Skin of body (tissue), 2 donors: Measurements from ENCODE around the gene POLA1. TPM values are rescaled to one million over a fixed set of nuclear protein-coding genes. Genes with fewer than 3 reads are reported as not detected.
A peak's percentile ranks its signal among the peaks of the same experiment; 100 is the strongest.
"Not testable (repeated sequence)": the region's sequence is repeated elsewhere in the genome, so short reads cannot be mapped to it uniquely, and the experiment has no call there.

Experiments used
- DNase-seq: peaks from one replicate; lab custom pipeline; 2025; lab: John Stamatoyannopoulos, UW
- total RNA-seq: library from RNA; depleted of rRNA; stranded (reverse); fragments of >200 nt; gene quantifications from one replicate; pipeline ENCODE4 v1.2.3, GENCODE V29; 2014

POLA1 gene, protein sequence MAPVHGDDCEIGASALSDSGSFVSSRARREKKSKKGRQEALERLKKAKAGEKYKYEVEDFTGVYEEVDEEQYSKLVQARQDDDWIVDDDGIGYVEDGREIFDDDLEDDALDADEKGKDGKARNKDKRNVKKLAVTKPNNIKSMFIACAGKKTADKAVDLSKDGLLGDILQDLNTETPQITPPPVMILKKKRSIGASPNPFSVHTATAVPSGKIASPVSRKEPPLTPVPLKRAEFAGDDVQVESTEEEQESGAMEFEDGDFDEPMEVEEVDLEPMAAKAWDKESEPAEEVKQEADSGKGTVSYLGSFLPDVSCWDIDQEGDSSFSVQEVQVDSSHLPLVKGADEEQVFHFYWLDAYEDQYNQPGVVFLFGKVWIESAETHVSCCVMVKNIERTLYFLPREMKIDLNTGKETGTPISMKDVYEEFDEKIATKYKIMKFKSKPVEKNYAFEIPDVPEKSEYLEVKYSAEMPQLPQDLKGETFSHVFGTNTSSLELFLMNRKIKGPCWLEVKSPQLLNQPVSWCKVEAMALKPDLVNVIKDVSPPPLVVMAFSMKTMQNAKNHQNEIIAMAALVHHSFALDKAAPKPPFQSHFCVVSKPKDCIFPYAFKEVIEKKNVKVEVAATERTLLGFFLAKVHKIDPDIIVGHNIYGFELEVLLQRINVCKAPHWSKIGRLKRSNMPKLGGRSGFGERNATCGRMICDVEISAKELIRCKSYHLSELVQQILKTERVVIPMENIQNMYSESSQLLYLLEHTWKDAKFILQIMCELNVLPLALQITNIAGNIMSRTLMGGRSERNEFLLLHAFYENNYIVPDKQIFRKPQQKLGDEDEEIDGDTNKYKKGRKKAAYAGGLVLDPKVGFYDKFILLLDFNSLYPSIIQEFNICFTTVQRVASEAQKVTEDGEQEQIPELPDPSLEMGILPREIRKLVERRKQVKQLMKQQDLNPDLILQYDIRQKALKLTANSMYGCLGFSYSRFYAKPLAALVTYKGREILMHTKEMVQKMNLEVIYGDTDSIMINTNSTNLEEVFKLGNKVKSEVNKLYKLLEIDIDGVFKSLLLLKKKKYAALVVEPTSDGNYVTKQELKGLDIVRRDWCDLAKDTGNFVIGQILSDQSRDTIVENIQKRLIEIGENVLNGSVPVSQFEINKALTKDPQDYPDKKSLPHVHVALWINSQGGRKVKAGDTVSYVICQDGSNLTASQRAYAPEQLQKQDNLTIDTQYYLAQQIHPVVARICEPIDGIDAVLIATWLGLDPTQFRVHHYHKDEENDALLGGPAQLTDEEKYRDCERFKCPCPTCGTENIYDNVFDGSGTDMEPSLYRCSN (N-terminal part only)
- 24.1 TPM for total RNA-seq

DNA sequence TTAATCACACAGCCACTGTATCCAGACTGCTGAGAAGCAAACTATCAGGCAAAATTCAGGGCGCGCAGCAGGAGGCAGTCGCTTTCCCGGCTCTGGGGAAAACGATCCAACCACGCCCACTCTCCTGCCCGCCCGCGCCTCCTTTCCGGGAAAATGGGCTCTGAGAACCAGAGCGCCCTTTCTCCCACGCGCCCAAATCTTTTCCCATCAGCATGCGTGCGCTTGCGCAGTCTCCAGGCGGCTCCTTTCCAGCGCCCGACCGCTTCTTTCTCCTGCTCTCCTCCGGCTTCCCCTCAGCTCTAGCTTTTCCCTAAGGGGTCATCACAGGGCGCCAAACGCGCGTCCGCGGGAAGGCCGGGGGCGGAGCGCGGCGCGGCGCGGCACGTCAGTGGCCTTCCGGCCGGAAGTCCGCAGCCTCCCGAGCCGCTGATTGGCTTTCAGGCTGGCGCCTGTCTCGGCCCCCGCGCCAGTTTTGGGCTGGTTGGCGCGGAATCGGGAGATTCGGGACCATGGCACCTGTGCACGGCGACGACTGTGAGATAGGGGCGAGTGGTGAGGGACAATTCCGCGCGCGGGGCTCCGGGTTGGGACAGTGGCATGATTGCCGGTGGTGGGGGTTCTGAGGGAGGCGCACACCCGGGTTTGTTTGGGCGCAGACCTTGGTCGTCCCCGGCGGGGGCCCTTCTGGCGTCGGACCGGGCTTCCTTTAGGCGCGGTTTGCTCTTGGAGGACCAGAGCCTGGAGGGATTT lies at the start of gene POLA1:
TSS of gene POLA1 (plus strand) at position 466 of the 750 bp plus-strand sequence. CDS start at position 510, 44 bp downstream.
- peak; percentile 92 for DNase-seq

DNA sequence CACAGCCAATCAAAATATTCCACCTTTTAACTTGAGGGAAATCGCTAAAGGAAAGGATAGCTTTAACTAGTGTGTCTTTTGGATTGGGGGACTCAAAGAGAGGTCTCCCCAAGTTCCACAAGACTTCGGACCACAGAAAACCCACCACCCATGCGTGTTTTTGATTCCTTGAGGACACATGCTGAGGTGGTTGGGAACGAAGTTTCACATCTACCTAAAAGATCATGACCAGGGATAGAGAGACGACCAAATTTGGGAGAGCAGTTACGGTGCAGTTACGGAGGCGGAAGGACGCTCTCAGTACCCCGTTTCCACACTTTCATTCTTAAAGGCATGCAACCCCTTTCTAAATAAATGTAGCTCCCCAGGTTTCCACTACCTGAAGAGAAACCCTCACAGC lies 47.7 kb upstream of the POLA1 start:
- DNase-seq, result no peak

DNA sequence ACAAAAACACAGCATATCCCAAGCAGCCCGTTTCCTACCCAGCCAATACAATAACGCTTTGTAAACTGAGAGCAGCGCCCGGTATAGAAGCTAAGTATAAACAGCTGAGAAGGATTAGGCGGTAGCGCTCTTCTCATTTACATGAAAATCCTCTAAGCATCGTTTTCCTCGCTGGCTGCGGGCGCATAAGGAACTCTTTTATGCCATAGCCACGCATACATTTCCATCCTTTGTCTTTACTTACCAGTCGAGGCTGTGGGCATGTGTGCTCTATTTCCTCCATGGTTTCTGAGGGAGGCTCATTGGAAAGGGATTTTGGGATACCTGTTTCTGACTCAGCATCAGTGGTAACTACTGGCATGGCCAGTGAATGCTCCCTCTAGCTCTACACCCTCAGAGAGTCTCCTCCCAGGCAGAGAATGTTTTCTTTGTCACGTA lies 47.0 kb upstream of the POLA1 start:
- DNase-seq, result peak; percentile 36

DNA sequence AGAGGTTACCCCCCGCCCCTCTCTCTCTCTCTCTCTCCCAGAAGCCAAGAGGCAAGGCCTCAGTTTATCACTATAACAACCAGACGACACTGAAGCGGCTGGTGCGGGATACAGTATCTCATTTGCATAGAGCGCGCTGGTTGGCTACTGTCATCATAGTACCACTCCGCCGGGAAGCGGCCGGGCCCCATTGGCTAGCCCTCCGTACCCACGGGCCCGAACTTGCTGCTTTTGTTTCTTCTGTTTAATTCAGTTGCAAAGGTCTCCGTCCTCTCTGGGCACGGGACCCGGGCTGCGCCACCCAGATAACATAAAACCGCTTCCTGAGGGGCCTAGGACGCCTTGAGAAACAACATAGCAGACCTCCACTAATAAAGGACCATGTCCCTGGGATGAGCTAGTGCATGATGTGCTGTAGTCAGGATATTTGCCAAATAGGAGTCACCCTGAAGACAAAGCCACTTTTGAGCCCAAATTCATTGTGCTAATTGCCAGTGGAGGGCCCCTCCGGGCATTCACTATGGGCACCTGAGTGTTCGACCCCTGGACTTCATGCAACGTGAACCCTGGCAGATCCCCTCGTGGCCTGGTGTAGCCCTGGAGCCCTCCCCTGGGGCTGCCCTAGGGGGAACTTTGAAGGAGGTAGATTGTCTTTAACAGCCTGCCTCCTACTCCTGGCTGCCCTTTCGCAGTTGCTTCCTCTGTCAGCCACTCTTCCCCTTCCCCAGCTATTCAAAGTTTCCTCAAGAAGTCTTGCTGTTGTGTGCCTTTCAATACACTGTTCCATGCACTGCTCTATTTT lies 46.3 kb upstream of the POLA1 start, which contains the start of gene PCYT1B:
TSS of gene PCYT1B (minus strand) at position 91 of the 802 bp plus-strand sequence. CDS start 242 bp downstream, outside the sequence.
- DNase-seq, result peak; percentile 71

DNA sequence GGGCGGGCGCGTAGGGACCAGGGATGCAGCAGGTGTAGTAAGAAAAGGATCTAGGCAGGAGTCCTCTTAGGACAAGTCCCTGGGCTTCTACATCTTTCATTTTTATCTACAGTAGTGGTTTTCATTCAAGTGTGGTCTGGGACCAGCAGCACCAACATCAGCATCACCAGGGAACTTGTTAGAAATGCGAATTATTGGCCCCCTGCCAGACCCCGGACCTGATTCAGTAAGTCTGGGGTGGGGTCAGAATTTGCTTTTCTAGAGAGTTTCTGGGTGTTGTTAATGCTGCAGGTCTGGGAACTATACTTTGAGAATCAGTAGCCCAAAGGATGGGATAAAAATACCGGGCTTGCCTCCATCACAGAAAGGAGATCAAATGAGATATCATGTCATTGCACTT lies 45.2 kb upstream of the POLA1 start:
- DNase-seq, result no peak

DNA sequence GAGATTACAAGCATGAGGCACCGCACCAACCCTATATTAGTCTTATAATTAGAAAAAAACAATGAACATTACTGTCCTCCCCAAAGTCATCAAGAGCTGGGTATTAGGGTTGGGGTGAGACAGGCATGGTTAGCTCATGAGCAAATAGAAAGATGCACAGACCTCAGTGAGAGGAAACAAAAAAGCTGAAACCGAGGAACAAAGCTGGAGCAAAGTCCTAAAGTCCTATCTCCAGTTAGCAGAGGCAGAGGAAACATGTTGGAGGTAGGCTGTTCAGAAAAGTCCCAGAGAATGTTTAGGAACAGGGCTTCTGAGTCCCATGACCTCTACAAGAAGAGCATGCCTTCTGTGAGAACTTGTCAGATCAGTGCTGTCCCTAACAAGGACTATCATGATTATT lies 41.9 kb upstream of the POLA1 start:
- DNase-seq, result no peak

DNA sequence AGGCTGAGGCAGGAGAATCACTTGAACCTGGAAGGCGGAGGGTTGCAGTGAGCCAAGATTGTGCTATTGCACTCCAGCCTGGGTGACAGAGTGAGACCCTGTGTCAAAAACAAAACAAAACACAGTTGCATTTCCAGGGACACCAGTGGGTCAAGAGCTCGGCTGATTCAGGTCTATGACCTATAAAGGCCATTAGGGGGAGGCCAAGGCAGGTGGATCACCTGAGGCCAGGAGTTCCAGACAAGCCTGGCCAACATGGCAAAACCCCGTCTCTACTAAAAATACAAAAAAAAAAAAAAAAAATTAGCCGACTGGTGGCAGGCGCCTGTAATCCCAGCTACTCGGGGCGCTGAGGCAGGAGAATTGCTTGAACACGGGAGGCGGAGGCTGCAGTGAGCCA lies 38.0 kb upstream of the POLA1 start:
- DNase-seq, result not testable (repeated sequence)

DNA sequence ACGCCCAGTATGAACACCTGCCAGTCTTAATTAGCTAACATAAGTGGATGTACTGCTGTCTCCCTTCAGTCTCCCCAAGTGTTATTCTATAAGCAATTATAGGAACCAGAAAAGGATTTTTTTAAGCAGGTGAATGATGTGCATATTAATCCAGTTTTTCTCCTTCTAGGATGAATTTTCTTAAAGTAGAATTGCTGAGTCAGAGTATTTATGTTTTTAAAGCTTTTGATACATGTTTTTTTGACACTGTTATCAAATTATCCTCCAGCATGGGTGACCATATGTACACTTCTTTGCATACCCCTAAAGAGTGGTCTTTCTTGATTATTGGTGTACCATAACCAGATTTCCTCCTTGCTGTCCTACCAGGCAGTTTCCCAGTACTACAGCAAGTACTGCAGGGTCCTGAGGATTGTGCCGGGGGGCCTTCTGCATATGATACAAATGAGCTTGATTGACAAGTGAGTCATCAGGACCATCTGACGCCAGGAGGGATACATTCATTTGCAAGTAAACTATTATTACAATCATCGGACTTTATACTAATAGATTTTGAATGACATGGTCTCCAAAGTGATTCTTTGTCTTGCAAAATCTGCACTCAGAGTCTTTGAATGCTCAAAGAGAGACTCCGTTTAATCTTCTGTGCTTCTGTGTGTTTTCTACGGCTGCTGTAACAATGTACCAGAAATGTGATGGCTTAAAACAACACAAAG lies 35.9 kb upstream of the POLA1 start:
- DNase-seq, result no peak

DNA sequence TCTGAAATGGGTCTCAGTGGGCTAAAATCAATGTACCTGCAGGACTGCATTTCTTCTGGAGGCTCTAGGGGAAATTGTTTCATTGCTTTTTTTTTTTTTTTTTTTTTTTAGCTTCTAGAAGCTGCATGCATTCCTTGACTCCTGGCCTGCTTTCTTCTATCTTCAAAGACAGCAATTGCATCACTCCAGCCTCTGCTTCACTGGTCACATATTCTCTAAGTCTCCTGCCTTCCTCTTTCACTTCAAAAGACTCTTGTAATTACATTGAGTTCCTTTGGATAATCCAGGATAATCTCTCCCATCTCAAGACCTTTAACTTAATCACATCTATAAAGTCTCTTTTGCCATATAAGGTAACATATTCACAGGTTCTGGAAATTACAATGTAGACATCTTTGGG lies 35.3 kb upstream of the POLA1 start:
- DNase-seq, result no peak

DNA sequence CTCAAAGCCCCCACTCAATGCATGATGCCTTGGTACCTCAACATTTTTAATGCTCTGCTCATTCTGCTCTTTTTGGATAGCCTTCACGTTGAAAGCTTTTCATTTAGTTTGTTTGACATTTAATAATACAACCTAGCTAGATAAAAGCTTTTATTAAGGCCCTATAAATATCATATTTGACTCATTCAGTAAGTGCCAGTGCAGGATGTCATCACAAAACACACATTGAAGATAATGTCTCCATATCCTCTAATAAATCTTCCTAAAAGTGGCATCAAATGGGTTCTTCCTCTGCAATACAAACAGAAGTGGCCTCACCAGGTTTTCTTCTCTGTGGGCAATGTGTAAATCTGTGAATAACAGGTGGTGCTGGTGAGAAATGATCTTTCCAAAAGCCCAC lies 34.6 kb upstream of the POLA1 start:
- no peak for DNase-seq

DNA sequence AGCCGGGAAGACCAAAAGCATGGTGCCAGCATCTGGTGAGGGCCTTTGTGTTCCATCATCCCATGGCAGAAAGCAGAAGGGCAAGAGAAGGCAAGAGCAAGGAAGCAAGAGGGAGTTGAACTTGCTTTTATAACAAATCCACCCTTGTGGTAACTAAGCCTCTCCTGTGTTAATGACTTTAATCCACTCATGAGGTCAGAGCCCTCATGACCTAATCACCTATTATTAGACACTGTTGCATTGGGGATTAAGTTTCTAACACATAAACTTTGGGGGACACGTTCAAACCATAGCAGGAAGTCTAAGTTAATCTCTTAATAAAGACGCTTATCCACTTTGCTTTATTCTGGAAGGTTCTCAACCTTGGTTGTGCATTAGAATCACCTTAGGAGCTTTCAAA lies 34.1 kb upstream of the POLA1 start:
- no peak for DNase-seq

DNA sequence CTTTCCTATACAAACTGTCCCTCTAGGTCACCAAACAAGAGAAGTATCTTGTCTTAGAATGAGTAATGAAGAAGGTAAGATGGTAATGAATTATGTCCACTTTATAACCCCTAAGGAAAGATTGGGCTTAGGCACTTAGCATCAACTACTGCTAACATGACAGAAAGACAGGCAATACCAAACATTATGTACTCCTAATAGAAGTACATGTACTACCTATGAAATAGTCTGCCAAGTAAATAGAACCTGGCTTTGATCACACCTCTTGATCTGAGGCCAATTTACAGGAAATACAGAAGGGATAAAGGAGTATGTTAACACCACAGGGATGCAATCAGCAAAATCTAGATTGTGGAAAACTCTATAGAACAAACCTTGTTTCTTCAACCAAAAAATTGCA lies 32.4 kb upstream of the POLA1 start:
- DNase-seq, result no peak

DNA sequence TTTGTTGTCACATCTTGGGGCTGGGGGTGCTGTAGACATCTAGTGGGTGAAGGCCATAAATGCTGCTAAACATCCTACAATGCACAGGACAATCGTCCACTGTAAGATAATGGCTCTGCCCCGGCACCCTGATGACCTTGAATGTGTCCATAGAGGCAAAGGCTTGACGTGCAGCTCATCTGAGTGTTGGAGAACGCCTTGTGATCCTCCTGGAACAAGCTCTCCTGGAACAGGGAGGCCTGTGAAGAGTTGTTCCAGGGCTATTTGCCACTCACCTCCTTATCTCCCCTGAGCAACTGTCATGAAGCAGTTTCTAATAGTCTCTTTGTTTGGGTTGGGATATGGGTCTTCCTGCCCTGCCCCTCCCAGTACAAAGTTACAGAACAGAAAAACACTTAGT lies 31.4 kb upstream of the POLA1 start:
- no peak for DNase-seq

DNA sequence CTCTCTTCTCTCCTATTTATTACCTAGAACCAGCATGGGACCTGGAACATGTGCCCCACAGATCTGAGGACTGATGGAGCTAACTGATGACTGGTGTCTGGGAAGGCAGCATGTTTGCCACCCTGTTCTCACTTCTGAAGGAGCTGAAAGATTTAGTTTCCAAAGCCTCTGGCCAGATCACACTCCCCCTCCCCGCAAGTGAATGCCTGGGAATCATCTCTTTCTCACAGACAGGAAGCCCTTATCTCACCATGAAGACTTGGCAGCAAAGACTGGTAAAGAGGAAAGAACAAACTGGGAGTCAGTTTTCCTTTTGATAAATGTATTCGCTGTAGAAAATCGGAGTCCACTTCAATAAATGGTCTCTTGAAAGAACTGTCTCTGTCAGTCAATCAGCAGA lies 25.6 kb upstream of the POLA1 start:
- DNase-seq, result no peak

DNA sequence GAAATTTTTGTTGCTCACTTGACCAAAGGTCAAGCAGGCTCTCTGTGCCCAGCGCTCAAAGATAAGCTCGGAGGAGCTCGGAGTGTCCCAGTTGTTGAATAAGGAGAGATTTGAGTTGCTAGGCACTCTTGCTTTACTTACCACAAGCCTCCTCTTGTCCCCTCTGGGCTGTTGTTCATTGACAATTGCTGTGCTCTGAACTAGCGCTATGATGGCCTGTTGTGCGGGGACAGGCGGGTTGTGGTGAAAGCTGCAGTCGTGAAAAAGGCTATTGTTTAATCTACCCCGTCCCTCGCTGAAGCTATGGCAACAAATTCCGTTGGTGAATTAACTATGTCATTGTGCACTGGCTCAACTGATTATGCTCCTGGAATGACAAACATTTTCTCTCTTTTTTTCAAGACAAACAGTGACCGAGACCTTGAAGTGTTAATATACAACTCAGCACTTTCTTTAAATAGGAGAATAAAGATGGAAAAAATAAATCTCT lies 21.0 kb upstream of the POLA1 start:
- no peak for DNase-seq

DNA sequence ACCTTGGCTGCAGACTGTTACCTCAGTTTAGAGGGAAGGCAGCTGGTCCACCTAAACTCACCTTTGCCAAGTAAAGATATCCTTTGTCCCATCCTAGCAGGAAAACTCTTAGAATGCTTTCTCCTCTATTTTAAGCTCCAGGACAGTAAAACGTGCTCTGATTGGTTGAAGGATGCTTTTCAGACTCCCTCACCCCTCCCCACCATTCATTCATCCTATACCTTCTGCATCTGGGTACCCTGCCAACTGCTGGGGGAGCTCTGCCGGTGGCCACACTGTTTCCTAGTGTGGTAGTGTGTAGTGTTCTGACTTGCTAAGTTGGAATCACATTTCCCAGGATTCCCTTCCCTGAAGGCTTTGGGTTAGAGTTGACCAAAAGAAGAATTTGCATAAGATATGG lies 20.3 kb upstream of the POLA1 start:
- DNase-seq, result no peak

DNA sequence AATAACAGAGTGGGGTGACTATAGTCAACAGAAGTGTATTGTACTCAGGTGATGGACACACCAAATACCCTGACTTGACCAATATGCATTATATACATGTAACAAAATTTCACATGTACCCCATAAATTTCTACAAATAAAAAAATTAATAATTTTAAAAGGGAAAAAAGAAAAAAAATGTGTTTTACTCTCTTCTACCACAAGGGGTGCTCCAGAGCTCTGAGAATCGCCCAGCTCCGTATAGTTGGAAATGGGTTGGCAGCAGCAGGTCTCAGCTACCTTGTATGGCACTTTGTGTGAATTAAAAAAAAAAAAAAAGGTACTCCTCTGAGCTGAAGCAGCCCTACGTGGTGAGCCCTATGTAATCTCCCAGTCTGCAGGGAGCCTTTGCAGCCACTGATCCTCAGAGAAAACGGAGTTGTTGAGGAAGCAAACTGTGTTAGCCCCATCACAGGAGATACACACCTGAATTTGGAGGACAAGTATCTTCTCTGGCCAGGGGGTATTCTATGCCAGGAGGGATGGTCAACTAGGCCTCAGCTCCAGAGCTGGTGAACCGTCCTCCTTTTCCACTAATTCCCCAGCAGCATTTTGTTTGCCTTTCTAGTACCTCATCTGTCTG lies 17.2 kb upstream of the POLA1 start:
- DNase-seq, result no peak

DNA sequence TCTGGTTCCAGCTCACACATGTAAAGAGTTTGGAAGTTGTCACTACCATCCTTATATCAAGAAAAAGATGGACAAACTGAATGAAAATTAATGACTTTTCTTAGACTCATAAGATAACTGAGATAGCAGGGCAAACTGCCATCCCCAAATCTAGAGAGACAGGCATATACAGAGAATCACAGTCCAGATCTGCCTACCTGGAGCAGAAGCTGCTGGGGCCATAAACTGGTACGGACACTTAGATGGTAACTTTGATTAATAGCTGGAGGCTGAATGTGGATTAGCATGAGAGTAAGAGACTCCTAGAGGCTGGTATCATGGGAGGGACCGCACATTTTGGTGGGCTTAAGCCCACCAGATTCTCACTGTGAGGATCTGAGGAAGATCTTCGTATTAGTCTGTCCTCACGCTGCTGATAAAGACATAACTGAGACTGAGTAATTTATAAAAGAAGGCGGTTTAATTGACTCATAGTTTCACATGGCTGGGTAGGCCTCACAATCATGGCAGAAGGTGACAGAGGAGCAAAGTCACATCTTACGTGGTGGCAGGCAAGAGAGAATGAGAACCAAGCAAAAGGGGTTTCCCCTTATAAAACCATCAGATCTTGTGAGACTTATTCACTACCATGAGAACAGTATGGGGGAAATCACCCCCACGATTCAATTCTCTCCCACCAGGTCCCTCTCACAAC lies 10.8 kb upstream of the POLA1 start:
- DNase-seq, result no peak
